H1 (cell line): ENCODE results near the gene NME9. TPM values are rescaled to one million over a fixed set of nuclear protein-coding genes. Genes with fewer than 3 reads are reported as not detected.

Experiments
- CTCF ChIA-PET: fragments of 300-600 bp; sonication (Branson Sonifier 250); formaldehyde crosslinking; loops from one replicate; lab custom pipeline; 2021; ENCODE audit not compliant: partially characterized antibody; lab: Charles Lee
- POLR2A ChIA-PET: fragments of 300-600 bp; sonication (Branson Sonifier 250); formaldehyde crosslinking; loops from one replicate; lab custom pipeline; 2021; ENCODE audit warnings: inconsistent platforms; ENCODE audit not compliant: partially characterized antibody; lab: Charles Lee
- DNase-seq, 2 experiments: peaks; one replicate each; pipeline versions ENCODE4 v3.0.0 to v3.0.0-alpha.2; 2010 to 2022; ENCODE audit warnings: low spot score in 2 of 2, low read depth in 1 of 2, mixed read lengths in 1 of 2
- FAIRE-seq: peaks from 2 replicates; lab custom pipeline; 2011; peaks lifted over from hg19 to GRCh38; lab: Jason Lieb, UNC
- H2AFZ ChIP-seq: 2 replicates; pipeline ENCODE4 v1.8.1; 2012; ENCODE audit warnings: low read length, inconsistent platforms
- H2AK5ac ChIP-seq: 2 replicates; pipeline ENCODE4 v1.6.1; 2013; ENCODE audit warnings: low read depth, low read length
- H2BK120ac ChIP-seq: replicated peaks from 2 replicates; pipeline ENCODE3; 2013; ENCODE audit warnings: low read depth, low read length, inconsistent platforms
- H2BK12ac ChIP-seq: 2 replicates; pipeline ENCODE4 v1.6.1; 2013; ENCODE audit warnings: low read depth, low read length
- H2BK15ac ChIP-seq: 2 replicates; pipeline ENCODE4 v1.6.1; 2013; ENCODE audit warnings: low read length
- H2BK20ac ChIP-seq: 2 replicates; pipeline ENCODE4 v1.6.1; 2013; ENCODE audit warnings: low read length
- H2BK5ac ChIP-seq: 2 replicates; pipeline ENCODE4 v1.6.1; 2013; ENCODE audit warnings: low read depth, low read length
- H3K14ac ChIP-seq: 2 replicates; pipeline ENCODE4 v1.6.1; 2013; ENCODE audit warnings: inconsistent platforms; ENCODE audit not compliant: insufficient read length
- H3K18ac ChIP-seq: 2 replicates; pipeline ENCODE4 v1.6.1; 2013; ENCODE audit warnings: low read length; ENCODE audit errors: extremely low read depth
- H3K23ac ChIP-seq: 2 replicates; pipeline ENCODE4 v1.6.1; 2013; ENCODE audit warnings: inconsistent platforms; ENCODE audit not compliant: insufficient read length
- H3K23me2 ChIP-seq: 2 replicates; pipeline ENCODE4 v1.6.1; 2013; ENCODE audit warnings: low read depth, low read length
- H3K27ac ChIP-seq: 2 replicates; pipeline ENCODE4 v1.6.1; 2011; ENCODE audit warnings: low read depth, low read length, inconsistent platforms
- H3K27me3 ChIP-seq, 4 experiments: replicated peaks in 1 of 4; 1 replicate in 1 of 4; 2 replicates in 3 of 4; pipeline versions ENCODE4 v1.6.1 to v1.8.1; 2011 to 2013; ENCODE audit warnings: low read length in 3 of 4, mild to moderate bottlenecking in 3 of 4, inconsistent platforms in 2 of 4, mixed read lengths in 2 of 4, moderate library complexity in 1 of 4; ENCODE audit not compliant: control insufficient read depth in 3 of 4, insufficient read depth in 3 of 4; ENCODE audit errors: extremely low read depth in 1 of 4
- H3K36me3 ChIP-seq, 4 experiments: 2 replicates each; pipeline versions ENCODE4 v1.6.1 to v1.8.1; 2011 to 2013; ENCODE audit warnings: mild to moderate bottlenecking in 4 of 4, low read length in 3 of 4, moderate library complexity in 2 of 4, control low read depth in 1 of 4, inconsistent platforms in 1 of 4; ENCODE audit not compliant: insufficient read depth in 4 of 4, control insufficient read depth in 2 of 4
- H3K4ac ChIP-seq: replicated peaks from 2 replicates; pipeline ENCODE3; 2013; ENCODE audit warnings: low read length, low read depth, mixed read lengths, inconsistent platforms; ENCODE audit not compliant: insufficient read length
- H3K4me1 ChIP-seq, 4 experiments: replicated peaks in 1 of 4; 1 replicate in 1 of 4; 2 replicates in 3 of 4; pipeline versions ENCODE4 v1.6.1 to v1.8.1; 2011 to 2013; ENCODE audit warnings: low read length in 3 of 4, inconsistent platforms in 2 of 4, mixed read lengths in 1 of 4; ENCODE audit not compliant: insufficient read depth in 4 of 4, control insufficient read depth in 3 of 4
- H3K4me2 ChIP-seq, 2 experiments: 2 replicates each; pipeline versions ENCODE4 v1.6.1 to v1.8.1; 2011 to 2013; ENCODE audit warnings: low read depth in 2 of 2, low read length in 2 of 2, control low read depth in 1 of 2, inconsistent platforms in 1 of 2, mild to moderate bottlenecking in 1 of 2; ENCODE audit not compliant: insufficient read depth in 1 of 2
- H3K4me3 ChIP-seq, 4 experiments: fragments of 200-600, 300-600 bp in 1 of 4; sonication (generic), shearing (Covaris generic), sonication (Bioruptor Twin) in 1 of 4; 2 replicates each; pipeline versions ENCODE4 v1.5.1 to v1.8.1; 2011 to 2016; ENCODE audit warnings: low read length in 4 of 4, low read depth in 3 of 4, control low read depth in 2 of 4, inconsistent platforms in 2 of 4, mild to moderate bottlenecking in 2 of 4, mixed read lengths in 1 of 4, moderate library complexity in 1 of 4; ENCODE audit not compliant: insufficient read depth in 2 of 4; ENCODE audit errors: extremely low read depth in 1 of 4
- H3K56ac ChIP-seq: replicated peaks from 2 replicates; pipeline ENCODE3; 2013; ENCODE audit warnings: low read depth, mild to moderate bottlenecking, mixed read lengths, low read length, inconsistent platforms; ENCODE audit not compliant: insufficient read length
- H3K79me1 ChIP-seq: 2 replicates; pipeline ENCODE4 v1.6.1; 2013; ENCODE audit warnings: low read depth, low read length, control low read depth
- H3K79me2 ChIP-seq, 2 experiments: 2 replicates each; pipeline versions ENCODE4 v1.6.1 to v1.8.1; 2012 to 2013; ENCODE audit warnings: low read length in 2 of 2, mild to moderate bottlenecking in 2 of 2, inconsistent platforms in 1 of 2; ENCODE audit not compliant: insufficient read depth in 2 of 2, control insufficient read depth in 1 of 2
- H3K9ac ChIP-seq, 4 experiments: replicated peaks in 1 of 4; 1 replicate in 1 of 4; 2 replicates in 3 of 4; pipeline versions ENCODE4 v1.6.1 to v1.8.1; 2011 to 2013; ENCODE audit warnings: low read depth in 3 of 4, low read length in 3 of 4, control low read depth in 2 of 4, mild to moderate bottlenecking in 2 of 4, moderate library complexity in 2 of 4, inconsistent platforms in 1 of 4; ENCODE audit errors: extremely low read depth in 1 of 4
- H3K9me3 ChIP-seq, 2 experiments: 2 replicates each; pipeline versions ENCODE4 v1.6.1 to v1.8.1; 2012 to 2013; ENCODE audit warnings: mild to moderate bottlenecking in 2 of 2, moderate library complexity in 2 of 2, control low read depth in 1 of 2, inconsistent platforms in 1 of 2, low read depth in 1 of 2, low read length in 1 of 2, mixed read lengths in 1 of 2; ENCODE audit not compliant: insufficient read depth in 2 of 2
- H4K20me1 ChIP-seq, 2 experiments: replicated peaks in 1 of 2; 2 replicates each; pipeline versions ENCODE3 to v1.8.1; 2011 to 2013; ENCODE audit warnings: inconsistent platforms in 2 of 2, low read length in 2 of 2, mild to moderate bottlenecking in 1 of 2; ENCODE audit not compliant: insufficient read depth in 2 of 2, control insufficient read depth in 1 of 2
- H4K5ac ChIP-seq: 2 replicates; pipeline ENCODE4 v1.6.1; 2013; ENCODE audit warnings: low read length, low read depth, mixed read lengths, inconsistent platforms; ENCODE audit not compliant: insufficient read length
- H4K8ac ChIP-seq: 2 replicates; pipeline ENCODE4 v1.8.0; 2013; ENCODE audit warnings: mild to moderate bottlenecking, moderate library complexity, low read length, inconsistent platforms; ENCODE audit not compliant: insufficient read depth; ENCODE audit errors: extremely low read depth
- H4K91ac ChIP-seq: replicated peaks from 2 replicates; pipeline ENCODE3; 2013; ENCODE audit warnings: low read length, mixed read lengths, inconsistent platforms; ENCODE audit not compliant: insufficient read length
- ATF2 ChIP-seq: IDR thresholded peaks from 2 replicates; pipeline ENCODE4 v1.6.1; 2012; ENCODE audit warnings: low read length, inconsistent platforms
- BRCA1 ChIP-seq: IDR thresholded peaks from 2 replicates; pipeline ENCODE4 v1.6.1; 2012; ENCODE audit warnings: low read depth, low read length, improper control_type of control experiment
- CBX5 ChIP-seq: fragments of 300-800, 300-1000 bp; sonication (generic); IDR thresholded peaks from 2 replicates; pipeline ENCODE4 v1.7.1; 2016; ENCODE audit warnings: antibody characterized with exemption, low read length, low read depth
- CHD1 ChIP-seq: IDR thresholded peaks from 2 replicates; pipeline ENCODE4 v1.6.1; 2012; ENCODE audit warnings: low read depth, low read length, improper control_type of control experiment
- CTCF ChIP-seq, 3 experiments: IDR thresholded peaks; 1 replicate in 2 of 3; 2 replicates in 1 of 3; pipeline versions ENCODE4 v1.5.1 to v1.6.1; 2011; ENCODE audit warnings: low read length in 3 of 3, mild to moderate bottlenecking in 3 of 3, inconsistent platforms in 2 of 3, low read depth in 1 of 3, moderate library complexity in 1 of 3; ENCODE audit not compliant: insufficient read depth in 1 of 3; ENCODE audit errors: control extremely low read depth in 1 of 3
- EGR1 ChIP-seq: IDR thresholded peaks from 2 replicates; pipeline ENCODE4 v1.6.1; 2011; ENCODE audit warnings: low read depth, low read length, borderline replicate concordance
- NRF1 ChIP-seq: IDR thresholded peaks from 2 replicates; pipeline ENCODE4 v1.6.1; 2011; ENCODE audit warnings: mild to moderate bottlenecking, low read depth, low read length, improper control_type of control experiment
- PHF8 ChIP-seq: fragments of 200-600 bp; sonication (generic); conservative IDR thresholded peaks from 2 replicates; pipeline ENCODE4 v1.7.1; 2012; ENCODE audit warnings: low read depth, mild to moderate bottlenecking, inconsistent platforms, low read length, moderate library complexity
- POLR2A ChIP-seq, 2 experiments: IDR thresholded peaks; 1 replicate in 1 of 2; 2 replicates in 1 of 2; pipeline ENCODE4 v1.6.1; 2011; ENCODE audit warnings: low read depth in 2 of 2, low read length in 2 of 2, mild to moderate bottlenecking in 2 of 2; ENCODE audit errors: control extremely low read depth in 1 of 2
- SRF ChIP-seq: IDR thresholded peaks from 2 replicates; pipeline ENCODE4 v1.6.1; 2011; ENCODE audit warnings: mild to moderate bottlenecking, low read depth, low read length, moderate library complexity
- WGBS, 2 experiments: shearing (Covaris generic) in 1 of 2; methylation state at CpG; one replicate each; pipeline versions ENCODE4 v1.1.6 to v1.1.7; 2013 to 2015; ENCODE audit warnings: low lambda C conversion rate in 2 of 2, mixed read lengths in 2 of 2, inconsistent platforms in 1 of 2, low coverage in 1 of 2, missing lambda C conversion rate in 1 of 2; ENCODE audit not compliant: insufficient replicate concordance in 2 of 2, insufficient coverage in 1 of 2, insufficient read length in 1 of 2; ENCODE audit errors: extremely low coverage in 1 of 2, missing lambda C conversion rate in 1 of 2; 5-methylcytosine and 5-hydroxymethylcytosine counted together
- polyA plus RNA-seq, 7 experiments: library from polyadenylated mRNA; depleted of rRNA in 3 of 7; stranded (reverse) in 5 of 7; unstranded in 2 of 7; fragments of >200 nt in 5 of 7; fragments of 200-250 nt in 2 of 7; gene quantifications; 1 replicate in 5 of 7; 2 replicates in 1 of 7; 4 replicates in 1 of 7; pipeline versions ENCODE4 v1.2.1 to v1.2.3, GENCODE V29; 2011 to 2013; ENCODE audit warnings: missing spikeins in 2 of 7, mixed read lengths in 2 of 7
- total RNA-seq: library from RNA; stranded (reverse); fragmentation: NEBNext Ultra II Directional; extraction: Animal tissue kit (Norgen Biotek cat#: 25700); gene quantifications from 2 replicates; pipeline ENCODE4 v1.2.1, GENCODE V29; 2021

Gene NME9
- total and polyA plus RNA-seq, 2 of the 8 experiments (the other 6 are each of a cell fraction or from before 2014, with no cell fraction given), result 0.11 TPM; not detected in 1

GRCh38 chr3:138253609-138254008, 76.0 kb downstream of the NME9 start:
- H2BK15ac ChIP-seq, result no peak overlapping the region
- H3K18ac ChIP-seq, result no peak overlapping the region
- H3K27me3 ChIP-seq, result no peaks in the 10 kb centered on the region
- no peak for FAIRE-seq
- H3K79me2 ChIP-seq, result no peaks in the 10 kb centered on the region
- no peaks in the 10 kb centered on the region for H3K4me1 ChIP-seq
- H2BK5ac ChIP-seq, result no peak overlapping the region
- H4K5ac ChIP-seq, result no peak overlapping the region
- H2BK12ac ChIP-seq, result no peak overlapping the region
- no peaks in the 10 kb centered on the region for H4K20me1 ChIP-seq
- peaks cover 0 to 3% (median 0%) of the 10 kb centered on the region in 4 experiments; a peak in 2 of 8 replicates for H3K36me3 ChIP-seq
- no peak overlapping the region for H2BK120ac ChIP-seq
- ChIA-PET POLR2A (interaction anchor here (0.9 to 1.5 kb wide), 2 partner anchors 10 to 61 kb away, joined by 3 to 4 read pairs; no protein-coding TSS in a partner anchor), CTCF (interaction anchor here (0.6 to 1.1 kb wide), 3 partner anchors 94 to 135 kb away, joined by 3 to 4 read pairs (median 3); no protein-coding TSS in a partner anchor)
- H2AFZ ChIP-seq, result no peak overlapping the region
- no peaks in the 10 kb centered on the region for H3K23me2 ChIP-seq
- no peak overlapping the region for H3K9ac ChIP-seq
- no peak overlapping the region for H3K27ac ChIP-seq
- no peak overlapping the region for H3K4me2 ChIP-seq
- no peak overlapping the region for H4K91ac ChIP-seq
- H3K23ac ChIP-seq, result no peak overlapping the region
- H3K79me1 ChIP-seq, result no peaks in the 10 kb centered on the region
- DNase-seq, result no peak
- no peaks in the 10 kb centered on the region for H3K9me3 ChIP-seq
- 85% methylated on average over 1 of the region's 1 CpG; no CpG with 5 or more reads in 1 of the 2 experiments for WGBS, 2 experiments
- no peak overlapping the region for H4K8ac ChIP-seq
- H2AK5ac ChIP-seq, result no peak overlapping the region
- H3K14ac ChIP-seq, result no peak overlapping the region
- H3K4me3 ChIP-seq, result no peak overlapping the region
- no peak overlapping the region for H3K4ac ChIP-seq
- H2BK20ac ChIP-seq, result no peak overlapping the region
- no peak overlapping the region for H3K56ac ChIP-seq
- TF ChIP-seq CHD1 (no peak), SRF (no peak), EGR1 (no peak), POLR2A (IDR thresholded peaks at IDR 0.05; ENCODE audit: control extremely low read depth in 1 of 2, low read depth in 2 of 2, low read length in 2 of 2) (no peak), NRF1 (no peak), ATF2 (no peak), CBX5 (no peak), CTCF (IDR thresholded peaks at IDR 0.05; ENCODE audit: control extremely low read depth in 1 of 3, insufficient read depth in 1 of 3, low read depth in 1 of 3, low read length in 3 of 3) (no peak), BRCA1 (no peak), PHF8 (no peak)
